NCI-H345 (cell line): Measurements from ENCODE around the gene ZNF660.
A peak's percentile ranks its signal among the peaks of the same experiment; 100 is the strongest.

ENCODE experiments used
- DNase-seq: peaks from one replicate; lab custom pipeline; 2025; lab: John Stamatoyannopoulos, UW

Gene ZNF660

DNA sequence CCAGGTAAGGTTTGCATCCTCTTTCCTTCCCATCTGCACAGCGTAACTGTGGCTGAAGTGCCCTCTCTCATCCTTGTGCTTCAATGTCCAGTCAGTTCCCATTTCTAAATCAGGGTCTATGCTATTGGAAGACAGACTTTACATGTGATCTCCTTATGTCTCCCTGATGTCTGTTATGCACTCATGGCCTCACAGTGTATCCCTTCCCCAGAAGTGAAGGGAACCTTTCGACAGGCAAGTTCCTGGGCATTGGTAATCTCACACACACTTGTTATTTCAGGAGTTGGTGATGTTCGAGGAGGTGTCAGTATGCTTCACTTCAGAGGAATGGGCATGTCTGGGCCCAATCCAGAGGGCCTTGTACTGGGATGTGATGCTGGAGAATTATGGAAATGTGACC lies 47.4 kb downstream of the ZNF660 start:
- no peak for DNase-seq

DNA sequence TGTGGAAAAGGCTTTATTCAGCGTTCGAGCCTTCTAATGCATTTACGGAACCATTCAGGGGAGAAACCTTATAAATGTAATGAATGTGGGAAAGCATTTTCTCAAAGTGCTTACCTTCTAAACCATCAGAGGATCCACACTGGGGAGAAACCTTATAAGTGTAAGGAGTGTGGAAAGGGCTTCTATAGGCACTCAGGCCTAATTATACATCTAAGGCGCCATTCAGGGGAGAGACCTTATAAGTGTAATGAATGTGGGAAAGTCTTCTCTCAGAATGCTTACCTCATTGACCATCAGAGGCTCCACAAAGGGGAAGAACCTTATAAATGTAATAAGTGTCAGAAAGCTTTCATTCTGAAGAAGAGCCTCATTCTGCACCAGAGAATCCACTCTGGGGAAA lies 57.6 kb downstream of the ZNF660 start:
- DNase-seq, result no peak

- no peak for DNase-seq
Measured at GRCh38 chr3:44643024-44643423, 58.3 kb downstream of the ZNF660 start.

DNA sequence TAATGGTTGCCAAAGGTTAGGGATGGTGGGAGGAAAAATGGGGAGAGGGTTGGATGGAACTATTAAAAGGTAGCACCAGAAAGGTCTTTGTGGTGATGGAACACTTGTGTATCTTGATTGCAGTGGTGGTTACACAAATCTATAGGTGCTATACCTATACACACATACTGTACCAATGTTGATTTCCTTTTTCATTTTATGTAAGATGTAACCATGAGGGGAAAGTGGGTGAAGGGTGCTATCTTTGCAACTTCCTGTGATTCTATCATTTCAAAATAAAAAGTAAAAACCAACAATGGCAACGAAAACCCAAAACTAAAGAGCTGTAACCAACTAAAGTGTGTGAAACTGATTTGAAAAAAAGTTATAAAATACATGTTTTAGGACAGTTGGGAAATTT lies 63.0 kb downstream of the ZNF660 start:
- no peak for DNase-seq

GRCh38 chr3:44648564-44649229 lies 63.9 kb downstream of the ZNF660 start, which contains the start of gene ZNF35:
Gene ZNF35 (plus strand): TSS chr3:44648732. CDS start chr3:44651068, 2,336 bp downstream.
- peak; percentile 81 for DNase-seq
